ENCODE results near the gene KLHDC7A. TPM values are rescaled to one million over a fixed set of nuclear protein-coding genes. Genes with fewer than 3 reads are reported as not detected.

Gene KLHDC7A
- not detected in 2 replicates for total RNA-seq

DNA sequence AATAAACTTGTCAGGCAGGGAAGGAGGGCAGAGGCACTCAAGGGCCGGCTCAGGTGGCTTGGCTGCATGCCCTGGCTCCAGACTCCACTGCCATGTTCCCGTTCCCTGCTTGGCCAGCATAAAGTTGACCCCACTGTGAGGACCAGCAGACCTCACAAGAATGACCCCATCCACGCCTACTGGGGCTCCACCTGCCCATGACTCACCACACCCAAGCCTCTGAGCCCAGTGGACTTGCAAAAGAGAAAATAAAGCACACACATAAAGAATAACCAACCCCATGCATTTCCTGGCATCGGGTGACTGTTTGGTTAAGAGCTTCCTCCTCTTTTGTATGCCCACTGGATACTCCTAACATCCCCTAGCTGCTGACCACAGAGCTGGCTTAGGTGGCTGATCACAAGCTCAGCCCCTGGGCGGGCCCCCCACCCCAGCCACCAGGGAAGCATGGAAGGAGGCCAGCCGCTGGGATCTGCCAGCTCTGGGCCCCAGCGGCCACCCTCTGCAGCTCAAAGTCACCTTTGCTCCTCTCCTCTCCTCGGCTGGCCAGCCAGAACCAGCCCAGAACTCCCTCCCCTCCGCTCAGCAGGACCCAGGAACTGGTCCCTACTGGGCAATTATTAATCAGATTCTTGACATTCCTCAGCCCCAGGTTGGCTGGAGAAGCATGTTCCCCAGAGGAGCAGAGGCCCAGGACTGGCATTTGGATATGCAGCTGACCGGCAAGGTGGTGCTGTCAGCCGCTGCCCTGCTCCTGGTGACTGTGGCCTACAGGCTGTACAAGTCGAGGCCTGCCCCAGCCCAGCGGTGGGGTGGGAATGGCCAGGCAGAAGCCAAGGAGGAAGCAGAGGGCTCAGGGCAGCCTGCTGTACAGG, at the start of gene KLHDC7A:
Gene KLHDC7A, plus strand, starts transcription at position 616 of the 875 bp plus-strand sequence. Its CDS starts 52 bp downstream, at position 668.

Small RNA genes lying within 50 kb of the gene (small RNA-seq; reads per million reads assigned to genes)
- 0.13 reads per million for gene DYNLL1P3

Other genes starting within 250 kb of the KLHDC7A start
- gene PAX7, start 149.9 kb downstream of the KLHDC7A start, total RNA-seq, result not detected in 2 replicates